Forelimb muscle (tissue), 1 donor: ENCODE measurements around the gene PMM2. TPM values are rescaled to one million over a fixed set of nuclear protein-coding genes. Genes with fewer than 3 reads are reported as not detected.
A peak's percentile ranks its signal among the peaks of the same experiment; 100 is the strongest.
"Not testable (repeated sequence)": the region's sequence is repeated elsewhere in the genome, so short reads cannot be mapped to it uniquely, and the experiment has no call there.

ENCODE experiments used
- DNase-seq: peaks from one replicate; pipeline ENCODE4 v3.0.0-alpha.2; 2013; ENCODE audit warnings: low read depth
- polyA plus RNA-seq: library from polyadenylated mRNA; unstranded; fragments of 120-200 nt; gene quantifications from one replicate; pipeline ENCODE4 v1.2.1, GENCODE V29; 2013; ENCODE audit not compliant: insufficient read length

PMM2 gene
- polyA plus RNA-seq, result 17.1 TPM

- peak; percentile 93 for DNase-seq
These were observed at the start of gene PMM2, which contains the start of gene TMEM186 for GRCh38 chr16:8797364-8798173. PMM2 (plus strand) TSS chr16:8797839; CDS start chr16:8797883, 44 bp downstream. TMEM186 (minus strand) TSS chr16:8797639; CDS start chr16:8797614, 25 bp downstream.

- not testable (repeated sequence) for DNase-seq
These were observed 48.7 kb upstream of the PMM2 start for GRCh38 chr16:8748944-8749343.

- DNase-seq, result no peak
These were observed 45.9 kb upstream of the PMM2 start for GRCh38 chr16:8751481-8752311.

- DNase-seq, result no peak
These were observed 44.9 kb upstream of the PMM2 start for GRCh38 chr16:8752706-8753105.

- no peak for DNase-seq
These were observed 44.1 kb upstream of the PMM2 start for GRCh38 chr16:8753416-8754054.

- no peak for DNase-seq
These were observed 40.9 kb upstream of the PMM2 start for GRCh38 chr16:8756755-8757154.

- no peak for DNase-seq
These were observed 39.6 kb upstream of the PMM2 start for GRCh38 chr16:8758022-8758421.

- DNase-seq, result no peak
These were observed 37.6 kb upstream of the PMM2 start for GRCh38 chr16:8760021-8760420.

- DNase-seq, result no peak
These were observed 36.6 kb upstream of the PMM2 start for GRCh38 chr16:8761078-8761477.

- no peak for DNase-seq
These were observed 35.4 kb upstream of the PMM2 start for GRCh38 chr16:8762254-8762653.

- no peak for DNase-seq
These were observed 34.6 kb upstream of the PMM2 start for GRCh38 chr16:8763083-8763482.

GRCh38 chr16:8763899-8764298, 33.7 kb upstream of the PMM2 start:
- DNase-seq, result no peak

- DNase-seq, result no peak
These were observed 33.0 kb upstream of the PMM2 start for GRCh38 chr16:8764525-8765250.

GRCh38 chr16:8767176-8767575, 30.5 kb upstream of the PMM2 start:
- DNase-seq, result no peak

- DNase-seq, result no peak
These were observed 29.4 kb upstream of the PMM2 start for GRCh38 chr16:8768283-8768682.

GRCh38 chr16:8768692-8769091, 28.9 kb upstream of the PMM2 start:
- no peak for DNase-seq

GRCh38 chr16:8773537-8773936, 24.1 kb upstream of the PMM2 start:
- no peak for DNase-seq

- no peak for DNase-seq
These were observed 23.4 kb upstream of the PMM2 start for GRCh38 chr16:8774208-8774607.

- DNase-seq, result no peak
These were observed 22.3 kb upstream of the PMM2 start for GRCh38 chr16:8775359-8775758.

GRCh38 chr16:8776129-8776584, 21.5 kb upstream of the PMM2 start:
- no peak for DNase-seq

GRCh38 chr16:8777217-8777616, 20.4 kb upstream of the PMM2 start:
- no peak for DNase-seq
